HG02623 (cell line): ENCODE data around the gene MTRF1L.
"Not testable (repeated sequence)": the region's sequence is repeated elsewhere in the genome, so short reads cannot be mapped to it uniquely, and the experiment has no call there.

ENCODE experiments used
- ATAC-seq: cut with Tn5 transposase; IDR thresholded peaks from one replicate; pipeline ENCODE4 v1.9.1; 2021; ENCODE audit warnings: moderate library complexity; ENCODE audit not compliant: unreplicated experiment

Gene MTRF1L

DNA sequence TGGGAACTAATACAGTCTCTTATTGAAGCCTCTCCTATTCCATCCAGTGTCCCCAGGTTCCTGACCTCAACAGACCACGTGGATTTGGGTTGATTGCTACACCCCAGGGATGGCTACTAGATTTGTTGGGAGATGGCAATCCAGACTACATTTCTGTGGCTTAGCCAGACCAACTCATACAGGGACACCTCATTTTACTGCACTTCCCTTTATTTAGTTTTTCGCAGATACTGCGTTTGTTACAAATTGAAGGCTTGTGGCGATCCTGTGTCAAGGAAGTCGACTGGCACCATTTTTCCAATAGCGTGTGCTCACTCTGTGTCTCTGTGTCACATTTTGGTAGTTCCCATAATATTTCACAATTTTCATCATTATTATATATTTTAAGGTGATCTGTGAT is 10.3 kb upstream of the MTRF1L start:
- ATAC-seq: no peak

DNA sequence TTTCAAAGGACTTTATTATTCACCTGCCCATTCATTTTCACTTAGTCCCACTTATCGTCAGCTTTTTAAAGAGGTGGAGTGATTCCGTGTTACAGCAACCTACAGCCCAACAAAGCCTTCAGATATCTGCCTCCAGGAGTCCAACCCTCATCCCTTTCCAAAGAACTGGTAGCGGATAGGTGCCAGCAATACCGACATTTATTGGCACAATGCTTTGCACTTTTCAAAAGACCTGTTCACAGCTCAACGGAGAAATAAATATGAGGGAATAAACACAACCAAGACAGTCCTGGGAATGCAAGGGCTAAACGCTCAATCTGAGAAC is 819 bp upstream of the MTRF1L start:
- ATAC-seq: peak; percentile 0

DNA sequence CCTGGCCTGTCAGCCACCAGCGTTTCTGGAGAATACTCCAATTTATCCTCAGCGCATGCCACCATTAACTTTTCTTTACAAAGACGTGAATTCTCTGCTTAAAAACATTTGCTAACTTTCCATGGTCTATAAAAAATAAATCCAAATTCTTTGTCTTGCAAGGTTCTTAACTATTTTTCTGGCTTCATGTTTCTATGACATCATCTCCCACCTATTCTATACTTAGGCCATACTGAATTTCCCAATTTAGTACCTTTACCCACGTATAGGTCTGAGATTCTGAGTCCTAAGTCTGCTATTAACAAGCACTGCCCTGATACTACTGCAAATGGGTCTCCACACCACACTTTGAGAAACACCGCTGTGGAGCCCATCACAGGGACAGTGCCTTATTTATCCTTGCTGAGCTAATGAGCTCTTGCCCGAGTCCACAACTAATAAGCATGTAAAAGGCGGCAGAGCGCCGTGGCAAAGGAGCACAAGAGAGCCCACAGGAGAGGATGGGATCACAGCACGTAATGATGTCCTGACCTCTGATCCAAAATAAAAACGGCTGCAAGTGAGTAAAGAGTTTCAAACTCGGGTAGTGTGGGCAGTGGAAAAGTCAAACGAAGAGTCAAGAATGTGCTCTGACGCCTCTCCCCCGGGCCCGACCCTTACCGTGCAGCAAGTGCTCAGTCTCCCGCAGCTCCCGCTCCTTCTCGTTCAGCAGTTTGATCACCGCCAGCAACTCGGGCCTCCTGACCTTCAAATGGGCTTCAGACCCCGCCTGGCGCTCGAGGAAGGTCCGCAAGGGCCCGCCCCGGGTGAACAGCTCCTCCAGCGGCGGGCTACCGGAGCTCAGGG is 519 bp downstream of the MTRF1L start:
- ATAC-seq: peak; percentile 21

GRCh38 chr6:153000790-153001189 is 1.7 kb downstream of the MTRF1L start:
- ATAC-seq: not testable (repeated sequence)

DNA sequence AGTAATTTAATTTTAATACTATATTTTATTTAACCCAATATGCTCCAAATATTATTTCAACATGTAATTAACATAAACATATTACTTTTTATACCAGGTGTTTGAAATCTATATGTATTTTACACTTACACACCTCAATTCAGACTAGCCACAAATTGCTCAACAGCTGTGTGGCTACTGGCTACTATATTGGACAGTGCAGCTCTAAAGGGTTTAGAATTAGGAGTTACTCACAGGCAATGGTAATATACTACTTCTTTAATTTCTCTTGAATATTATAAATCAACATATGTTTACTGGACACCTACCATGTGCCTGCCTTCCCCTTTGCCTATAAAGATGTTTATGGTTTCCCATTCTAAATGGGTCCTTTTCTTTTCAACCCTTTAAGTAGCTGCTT is 2.3 kb downstream of the MTRF1L start:
- no peak for ATAC-seq

DNA sequence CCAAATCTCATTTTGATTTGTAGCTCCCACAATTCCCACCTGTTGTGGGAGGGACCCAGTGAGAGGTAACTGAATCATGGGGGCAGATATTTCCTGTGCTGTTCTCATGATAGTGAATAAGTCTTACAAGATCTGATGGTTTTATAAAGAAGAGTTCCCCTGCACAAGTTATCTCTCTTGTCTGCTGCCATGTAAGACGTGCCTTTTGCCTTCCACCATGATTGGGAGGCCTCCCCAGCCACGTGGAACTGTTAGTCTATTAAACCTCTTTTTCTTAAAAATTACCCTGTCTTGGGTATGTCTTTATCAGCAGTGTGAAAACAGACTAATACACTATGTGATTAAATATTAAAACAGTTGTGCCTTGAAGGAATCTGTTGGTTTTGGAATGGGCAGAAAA is 3.0 kb downstream of the MTRF1L start:
- ATAC-seq: not testable (repeated sequence)

GRCh38 chr6:152993847-152994246 is 8.7 kb downstream of the MTRF1L start:
- ATAC-seq: no peak

DNA sequence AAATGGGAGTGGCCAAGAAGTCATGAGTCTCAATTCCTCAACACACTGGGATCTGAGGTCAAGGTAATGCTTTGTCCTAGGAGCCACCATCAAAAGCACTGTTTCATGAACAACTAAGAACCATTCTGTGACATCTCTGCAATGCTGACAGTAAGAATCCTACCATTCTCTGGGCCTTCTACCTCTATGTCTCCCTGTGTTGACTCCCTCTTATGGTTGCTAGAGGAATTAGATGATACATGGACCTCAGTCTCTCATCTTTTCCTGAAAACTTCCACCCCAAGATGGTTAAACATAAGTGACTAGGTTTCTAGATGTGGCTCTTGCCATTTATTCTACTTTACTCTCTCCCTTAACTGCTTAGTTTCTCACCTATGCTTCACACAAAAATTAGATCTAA is 9.1 kb downstream of the MTRF1L start:
- no peak for ATAC-seq

- no peak for ATAC-seq
Observed at GRCh38 chr6:152986978-152987377, 15.5 kb downstream of the MTRF1L start.

DNA sequence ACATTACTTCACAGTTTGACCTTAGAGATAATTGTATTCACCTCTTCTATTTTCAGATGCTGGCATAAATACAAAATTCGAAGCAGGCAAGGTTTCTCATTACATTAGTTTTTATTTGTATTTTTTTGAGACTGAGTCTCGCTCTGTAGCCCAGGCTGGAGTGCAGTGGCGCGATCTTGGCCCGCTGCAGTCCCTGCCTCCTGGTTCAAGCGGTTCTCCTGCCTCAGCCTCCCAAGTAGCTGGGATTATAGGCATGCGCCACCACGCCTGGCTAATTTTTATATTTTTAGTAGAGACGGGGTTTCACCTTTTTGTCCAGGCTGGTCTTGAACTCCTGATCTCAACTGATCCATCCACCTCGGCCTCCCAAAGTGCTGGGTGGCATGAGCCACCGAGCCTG is 17.2 kb downstream of the MTRF1L start:
- ATAC-seq: not testable (repeated sequence)

DNA sequence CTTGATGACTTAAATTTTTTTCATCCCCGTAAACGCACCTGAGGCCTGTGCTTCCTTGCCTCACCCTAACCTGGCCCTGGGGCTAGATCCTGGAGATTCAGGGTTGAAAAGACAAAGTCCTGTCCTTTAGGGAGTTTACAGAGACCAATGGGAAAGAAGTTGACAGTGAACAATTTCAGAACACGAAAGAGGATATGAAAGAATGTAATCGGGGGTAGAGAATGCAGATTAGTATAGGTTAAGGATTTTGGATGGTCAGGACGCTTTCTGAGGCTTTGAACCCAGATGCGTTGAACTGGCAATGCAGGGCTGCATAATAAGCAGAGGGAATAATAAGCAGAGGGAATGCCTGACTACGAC is 18.0 kb downstream of the MTRF1L start:
- ATAC-seq: peak; percentile 21

- peak; percentile 0 for ATAC-seq
Observed at GRCh38 chr6:152983637-152984512, 18.6 kb downstream of the MTRF1L start.

GRCh38 chr6:152982904-152983636 is 19.4 kb downstream of the MTRF1L start, which contains the start of gene FBXO5:
TSS of gene FBXO5 (minus strand) at chr6:152983041. CDS start at chr6:152982959, 82 bp downstream.
- peak; percentile 78 for ATAC-seq

DNA sequence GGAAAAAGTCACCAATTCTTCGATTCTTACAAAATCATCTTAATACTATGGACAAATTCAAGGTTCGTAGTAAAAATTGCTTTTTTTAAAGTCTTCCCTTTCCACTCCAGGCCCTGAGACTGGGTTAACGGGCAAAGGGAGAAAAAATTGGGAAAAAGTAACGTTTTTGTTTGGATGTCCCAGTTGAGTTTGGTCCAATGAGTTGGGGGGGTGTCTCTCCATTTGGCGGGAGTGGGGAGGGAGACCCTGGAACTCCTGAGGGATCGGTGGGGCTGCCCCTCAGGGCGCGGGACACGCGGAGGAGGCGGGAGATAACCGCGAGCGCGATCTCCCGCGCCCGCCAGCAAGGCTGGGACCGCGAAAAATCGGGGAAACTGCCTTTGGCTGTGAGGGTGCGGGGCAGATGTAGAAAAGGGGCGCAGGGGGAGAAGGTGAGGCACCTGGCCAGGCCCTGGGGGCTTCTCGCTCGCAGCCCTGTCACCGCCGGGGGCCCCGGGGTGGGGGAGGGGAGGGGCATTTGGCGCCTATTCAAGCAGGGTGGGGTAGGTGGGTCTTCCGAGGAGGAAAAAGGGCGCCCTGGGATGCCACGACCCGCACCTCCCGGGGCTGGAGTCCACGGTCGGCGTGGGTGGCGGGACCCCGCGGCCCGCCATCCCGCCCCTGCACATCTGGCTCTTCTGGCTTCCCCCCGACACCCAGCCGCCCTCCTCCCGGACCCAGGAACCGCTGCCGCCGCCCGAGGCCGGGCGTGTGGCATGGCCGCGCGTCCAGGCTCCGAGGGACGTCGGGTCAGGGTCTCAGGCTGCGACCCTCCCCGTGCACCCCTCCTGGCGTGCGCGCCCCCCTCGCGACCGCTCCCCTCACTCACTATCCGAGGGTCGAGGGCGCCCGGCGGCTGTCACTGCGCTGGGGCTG is 20.3 kb downstream of the MTRF1L start:
- ATAC-seq: no peak

- ATAC-seq: no peak
Observed at GRCh38 chr6:152981219-152981618, 21.3 kb downstream of the MTRF1L start.

- ATAC-seq: no peak
Observed at GRCh38 chr6:152980656-152981055, 21.9 kb downstream of the MTRF1L start.

- no peak for ATAC-seq
Observed at GRCh38 chr6:152979116-152979515, 23.4 kb downstream of the MTRF1L start.

DNA sequence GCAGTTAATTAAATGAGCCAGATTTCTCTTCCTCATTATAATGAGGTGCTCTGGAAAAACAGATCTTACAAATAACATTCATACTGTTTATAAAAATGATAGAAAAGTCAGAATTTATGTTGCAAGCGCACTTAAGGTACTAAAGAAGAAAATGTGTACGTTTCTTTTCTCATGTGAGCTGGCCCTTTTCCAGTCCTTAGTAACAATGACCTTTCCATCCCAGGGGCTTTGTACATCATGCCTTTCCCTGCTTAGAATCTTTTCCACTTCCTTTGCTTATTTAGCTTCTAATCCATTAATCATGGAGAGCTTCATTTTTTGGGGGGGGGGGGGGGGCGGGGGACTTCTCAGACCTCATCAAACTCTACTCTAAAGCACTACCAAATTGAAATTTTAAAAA is 24.5 kb downstream of the MTRF1L start:
- ATAC-seq: no peak

DNA sequence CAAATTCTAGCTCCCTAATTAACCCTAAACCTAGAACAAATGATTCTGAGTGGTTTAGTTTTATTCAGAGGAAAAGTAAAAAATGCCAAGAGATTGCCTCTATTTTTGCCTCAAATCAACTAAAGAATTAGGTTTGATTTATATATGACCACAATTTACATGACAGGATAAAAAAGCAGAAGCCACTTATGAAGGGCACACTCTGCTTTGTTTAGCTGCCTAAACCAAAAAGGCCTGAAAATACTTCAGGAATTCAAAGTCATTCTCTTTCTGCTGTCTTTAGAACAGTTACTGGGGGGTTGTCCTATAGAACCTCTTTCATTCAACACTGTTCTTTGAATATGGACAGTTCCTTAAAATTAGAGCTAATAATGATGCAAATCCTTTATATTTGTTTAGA is 25.0 kb downstream of the MTRF1L start:
- no peak for ATAC-seq

GRCh38 chr6:152976749-152977148 is 25.8 kb downstream of the MTRF1L start:
- ATAC-seq: no peak
